ENCODE measurements around the gene MACROD2. TPM values are rescaled to one million over a fixed set of nuclear protein-coding genes. Genes with fewer than 3 reads are reported as not detected.

The MACROD2 gene
- total and polyA plus RNA-seq, 2 experiments from 2014 or later, result 2.8 to 4.3 TPM

DNA sequence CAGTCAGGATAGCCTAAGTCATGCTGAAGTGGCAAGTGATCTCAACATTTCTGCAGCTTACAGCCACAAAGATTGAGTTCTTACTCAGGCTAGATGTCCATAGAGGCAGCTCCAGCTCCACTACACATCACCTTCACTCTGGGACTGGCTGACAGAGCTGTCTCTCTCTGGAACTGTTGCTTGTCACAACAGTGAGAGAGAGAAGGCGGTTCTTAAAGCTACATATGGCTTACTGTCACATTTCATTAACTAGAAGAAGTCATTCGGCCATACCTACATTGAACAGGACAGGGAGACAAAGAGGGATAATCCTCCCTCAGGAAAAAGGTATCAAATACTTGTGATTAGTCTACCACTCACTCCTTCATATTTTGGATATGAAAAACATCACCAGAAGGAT is 1257.0 kb downstream of the MACROD2 start:
- Mint-ChIP-seq H3K27ac (no peak overlapping the region), H3K4me3 (no peak overlapping the region), H3K36me3 (ENCODE audit: low read depth) (no peaks in the 10 kb centered on the region; the same call in 2 of the 3 replicates), H3K9me3 (peaks cover 3% of the 10 kb centered on the region; the same call in 1 of the 3 replicates), H3K4me1 (peaks cover 10% of the 10 kb centered on the region), H3K27me3 (ENCODE audit: insufficient read depth, low read depth, poor library complexity) (peaks cover 4% of the 10 kb centered on the region)
- TF ChIP-seq STAT1 (IDR thresholded peaks at IDR 0.05; ENCODE audit: unreplicated experiment), result no peak
- no peak for TF ChIP-seq POLR2AphosphoS5 (IDR thresholded peaks at IDR 0.05; ENCODE audit: low read depth)
- TF ChIP-seq, protein P1, sequence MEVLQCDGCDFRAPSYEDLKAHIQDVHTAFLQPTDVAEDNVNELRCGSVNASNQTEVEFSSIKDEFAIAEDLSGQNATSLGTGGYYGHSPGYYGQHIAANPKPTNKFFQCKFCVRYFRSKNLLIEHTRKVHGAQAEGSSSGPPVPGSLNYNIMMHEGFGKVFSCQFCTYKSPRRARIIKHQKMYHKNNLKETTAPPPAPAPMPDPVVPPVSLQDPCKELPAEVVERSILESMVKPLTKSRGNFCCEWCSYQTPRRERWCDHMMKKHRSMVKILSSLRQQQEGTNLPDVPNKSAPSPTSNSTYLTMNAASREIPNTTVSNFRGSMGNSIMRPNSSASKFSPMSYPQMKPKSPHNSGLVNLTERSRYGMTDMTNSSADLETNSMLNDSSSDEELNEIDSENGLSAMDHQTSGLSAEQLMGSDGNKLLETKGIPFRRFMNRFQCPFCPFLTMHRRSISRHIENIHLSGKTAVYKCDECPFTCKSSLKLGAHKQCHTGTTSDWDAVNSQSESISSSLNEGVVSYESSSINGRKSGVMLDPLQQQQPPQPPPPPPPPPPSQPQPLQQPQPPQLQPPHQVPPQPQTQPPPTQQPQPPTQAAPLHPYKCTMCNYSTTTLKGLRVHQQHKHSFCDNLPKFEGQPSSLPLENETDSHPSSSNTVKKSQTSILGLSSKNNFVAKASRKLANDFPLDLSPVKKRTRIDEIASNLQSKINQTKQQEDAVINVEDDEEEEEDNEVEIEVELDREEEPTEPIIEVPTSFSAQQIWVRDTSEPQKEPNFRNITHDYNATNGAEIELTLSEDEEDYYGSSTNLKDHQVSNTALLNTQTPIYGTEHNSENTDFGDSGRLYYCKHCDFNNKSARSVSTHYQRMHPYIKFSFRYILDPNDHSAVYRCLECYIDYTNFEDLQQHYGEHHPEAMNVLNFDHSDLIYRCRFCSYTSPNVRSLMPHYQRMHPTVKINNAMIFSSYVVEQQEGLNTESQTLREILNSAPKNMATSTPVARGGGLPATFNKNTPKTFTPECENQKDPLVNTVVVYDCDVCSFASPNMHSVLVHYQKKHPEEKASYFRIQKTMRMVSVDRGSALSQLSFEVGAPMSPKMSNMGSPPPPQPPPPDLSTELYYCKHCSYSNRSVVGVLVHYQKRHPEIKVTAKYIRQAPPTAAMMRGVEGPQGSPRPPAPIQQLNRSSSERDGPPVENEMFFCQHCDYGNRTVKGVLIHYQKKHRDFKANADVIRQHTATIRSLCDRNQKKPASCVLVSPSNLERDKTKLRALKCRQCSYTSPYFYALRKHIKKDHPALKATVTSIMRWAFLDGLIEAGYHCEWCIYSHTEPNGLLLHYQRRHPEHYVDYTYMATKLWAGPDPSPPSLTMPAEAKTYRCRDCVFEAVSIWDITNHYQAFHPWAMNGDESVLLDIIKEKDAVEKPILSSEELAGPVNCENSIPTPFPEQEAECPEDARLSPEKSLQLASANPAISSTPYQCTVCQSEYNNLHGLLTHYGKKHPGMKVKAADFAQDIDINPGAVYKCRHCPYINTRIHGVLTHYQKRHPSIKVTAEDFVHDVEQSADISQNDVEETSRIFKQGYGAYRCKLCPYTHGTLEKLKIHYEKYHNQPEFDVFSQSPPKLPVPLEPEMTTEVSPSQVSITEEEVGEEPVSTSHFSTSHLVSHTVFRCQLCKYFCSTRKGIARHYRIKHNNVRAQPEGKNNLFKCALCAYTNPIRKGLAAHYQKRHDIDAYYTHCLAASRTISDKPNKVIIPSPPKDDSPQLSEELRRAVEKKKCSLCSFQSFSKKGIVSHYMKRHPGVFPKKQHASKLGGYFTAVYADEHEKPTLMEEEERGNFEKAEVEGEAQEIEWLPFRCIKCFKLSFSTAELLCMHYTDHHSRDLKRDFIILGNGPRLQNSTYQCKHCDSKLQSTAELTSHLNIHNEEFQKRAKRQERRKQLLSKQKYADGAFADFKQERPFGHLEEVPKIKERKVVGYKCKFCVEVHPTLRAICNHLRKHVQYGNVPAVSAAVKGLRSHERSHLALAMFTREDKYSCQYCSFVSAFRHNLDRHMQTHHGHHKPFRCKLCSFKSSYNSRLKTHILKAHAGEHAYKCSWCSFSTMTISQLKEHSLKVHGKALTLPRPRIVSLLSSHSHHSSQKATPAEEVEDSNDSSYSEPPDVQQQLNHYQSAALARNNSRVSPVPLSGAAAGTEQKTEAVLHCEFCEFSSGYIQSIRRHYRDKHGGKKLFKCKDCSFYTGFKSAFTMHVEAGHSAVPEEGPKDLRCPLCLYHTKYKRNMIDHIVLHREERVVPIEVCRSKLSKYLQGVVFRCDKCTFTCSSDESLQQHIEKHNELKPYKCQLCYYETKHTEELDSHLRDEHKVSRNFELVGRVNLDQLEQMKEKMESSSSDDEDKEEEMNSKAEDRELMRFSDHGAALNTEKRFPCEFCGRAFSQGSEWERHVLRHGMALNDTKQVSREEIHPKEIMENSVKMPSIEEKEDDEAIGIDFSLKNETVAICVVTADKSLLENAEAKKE (CRISPR knock-in tag; IDR thresholded peaks at IDR 0.05), result no peak
- TF ChIP-seq, protein P2, sequence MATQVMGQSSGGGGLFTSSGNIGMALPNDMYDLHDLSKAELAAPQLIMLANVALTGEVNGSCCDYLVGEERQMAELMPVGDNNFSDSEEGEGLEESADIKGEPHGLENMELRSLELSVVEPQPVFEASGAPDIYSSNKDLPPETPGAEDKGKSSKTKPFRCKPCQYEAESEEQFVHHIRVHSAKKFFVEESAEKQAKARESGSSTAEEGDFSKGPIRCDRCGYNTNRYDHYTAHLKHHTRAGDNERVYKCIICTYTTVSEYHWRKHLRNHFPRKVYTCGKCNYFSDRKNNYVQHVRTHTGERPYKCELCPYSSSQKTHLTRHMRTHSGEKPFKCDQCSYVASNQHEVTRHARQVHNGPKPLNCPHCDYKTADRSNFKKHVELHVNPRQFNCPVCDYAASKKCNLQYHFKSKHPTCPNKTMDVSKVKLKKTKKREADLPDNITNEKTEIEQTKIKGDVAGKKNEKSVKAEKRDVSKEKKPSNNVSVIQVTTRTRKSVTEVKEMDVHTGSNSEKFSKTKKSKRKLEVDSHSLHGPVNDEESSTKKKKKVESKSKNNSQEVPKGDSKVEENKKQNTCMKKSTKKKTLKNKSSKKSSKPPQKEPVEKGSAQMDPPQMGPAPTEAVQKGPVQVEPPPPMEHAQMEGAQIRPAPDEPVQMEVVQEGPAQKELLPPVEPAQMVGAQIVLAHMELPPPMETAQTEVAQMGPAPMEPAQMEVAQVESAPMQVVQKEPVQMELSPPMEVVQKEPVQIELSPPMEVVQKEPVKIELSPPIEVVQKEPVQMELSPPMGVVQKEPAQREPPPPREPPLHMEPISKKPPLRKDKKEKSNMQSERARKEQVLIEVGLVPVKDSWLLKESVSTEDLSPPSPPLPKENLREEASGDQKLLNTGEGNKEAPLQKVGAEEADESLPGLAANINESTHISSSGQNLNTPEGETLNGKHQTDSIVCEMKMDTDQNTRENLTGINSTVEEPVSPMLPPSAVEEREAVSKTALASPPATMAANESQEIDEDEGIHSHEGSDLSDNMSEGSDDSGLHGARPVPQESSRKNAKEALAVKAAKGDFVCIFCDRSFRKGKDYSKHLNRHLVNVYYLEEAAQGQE (IDR thresholded peaks at IDR 0.05; ENCODE audit: unreplicated experiment), result no peak
- TF ChIP-seq ZNF331 (CRISPR knock-in tag; IDR thresholded peaks at IDR 0.05; ENCODE audit: low read depth), result no peak
- no peak for TF ChIP-seq NANOG (IDR thresholded peaks at IDR 0.05; ENCODE audit: borderline replicate concordance)
- TF ChIP-seq, protein P3, sequence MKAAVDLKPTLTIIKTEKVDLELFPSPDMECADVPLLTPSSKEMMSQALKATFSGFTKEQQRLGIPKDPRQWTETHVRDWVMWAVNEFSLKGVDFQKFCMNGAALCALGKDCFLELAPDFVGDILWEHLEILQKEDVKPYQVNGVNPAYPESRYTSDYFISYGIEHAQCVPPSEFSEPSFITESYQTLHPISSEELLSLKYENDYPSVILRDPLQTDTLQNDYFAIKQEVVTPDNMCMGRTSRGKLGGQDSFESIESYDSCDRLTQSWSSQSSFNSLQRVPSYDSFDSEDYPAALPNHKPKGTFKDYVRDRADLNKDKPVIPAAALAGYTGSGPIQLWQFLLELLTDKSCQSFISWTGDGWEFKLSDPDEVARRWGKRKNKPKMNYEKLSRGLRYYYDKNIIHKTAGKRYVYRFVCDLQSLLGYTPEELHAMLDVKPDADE (IDR thresholded peaks at IDR 0.05), result no peak
- TF ChIP-seq, protein P4, sequence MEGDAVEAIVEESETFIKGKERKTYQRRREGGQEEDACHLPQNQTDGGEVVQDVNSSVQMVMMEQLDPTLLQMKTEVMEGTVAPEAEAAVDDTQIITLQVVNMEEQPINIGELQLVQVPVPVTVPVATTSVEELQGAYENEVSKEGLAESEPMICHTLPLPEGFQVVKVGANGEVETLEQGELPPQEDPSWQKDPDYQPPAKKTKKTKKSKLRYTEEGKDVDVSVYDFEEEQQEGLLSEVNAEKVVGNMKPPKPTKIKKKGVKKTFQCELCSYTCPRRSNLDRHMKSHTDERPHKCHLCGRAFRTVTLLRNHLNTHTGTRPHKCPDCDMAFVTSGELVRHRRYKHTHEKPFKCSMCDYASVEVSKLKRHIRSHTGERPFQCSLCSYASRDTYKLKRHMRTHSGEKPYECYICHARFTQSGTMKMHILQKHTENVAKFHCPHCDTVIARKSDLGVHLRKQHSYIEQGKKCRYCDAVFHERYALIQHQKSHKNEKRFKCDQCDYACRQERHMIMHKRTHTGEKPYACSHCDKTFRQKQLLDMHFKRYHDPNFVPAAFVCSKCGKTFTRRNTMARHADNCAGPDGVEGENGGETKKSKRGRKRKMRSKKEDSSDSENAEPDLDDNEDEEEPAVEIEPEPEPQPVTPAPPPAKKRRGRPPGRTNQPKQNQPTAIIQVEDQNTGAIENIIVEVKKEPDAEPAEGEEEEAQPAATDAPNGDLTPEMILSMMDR (conservative IDR thresholded peaks at IDR 0.05; ENCODE audit: low read depth in 2 of 2), result no peak
- TF ChIP-seq EZH2phosphoT487 (IDR thresholded peaks at IDR 0.05; ENCODE audit: unreplicated experiment), result no peak
- TF ChIP-seq ZNF114 (CRISPR knock-in tag; IDR thresholded peaks at IDR 0.05), result no peak
- TF ChIP-seq CREB1 (CRISPR knock-in tag; IDR thresholded peaks at IDR 0.05; ENCODE audit: low read depth), result no peak
- TF ChIP-seq EZH2 (IDR thresholded peaks at IDR 0.05; ENCODE audit: low read depth, unreplicated experiment), result no peak
- no peaks in the 10 kb centered on the region for H3K27me3 ChIP-seq (ENCODE audit: insufficient read depth)
- DNase-seq (ENCODE audit: low spot score) (no peak), ATAC-seq (no peak)
- H4K20me1 ChIP-seq (replicated peaks; ENCODE audit: insufficient read depth), result no peaks in the 10 kb centered on the region
- no peak overlapping the region for H2AFZ ChIP-seq
- H3K4me2 ChIP-seq, result no peak overlapping the region
- 0 out of 2 replicates have a peak, but pooled peaks cover 5% of the 10 kb centered on the region for H3K9me2 ChIP-seq (ENCODE audit: insufficient read depth)
- no peak overlapping the region for H3K4me3 ChIP-seq
- H3K79me2 ChIP-seq (replicated peaks; ENCODE audit: insufficient read depth), result no peaks in the 10 kb centered on the region
- H3K36me3 ChIP-seq (ENCODE audit: insufficient read depth), result no peaks in the 10 kb centered on the region
- H3K27ac ChIP-seq (ENCODE audit: low read depth), result no peak overlapping the region
- no peaks in the 10 kb centered on the region for H3K4me1 ChIP-seq (ENCODE audit: insufficient read depth)
- no peaks in the 10 kb centered on the region for H3F3A ChIP-seq (replicated peaks; ENCODE audit: low read depth)

All from GM23338 (cell line).